Erythroblast (primary cell): ENCODE measurements around the gene OCLN.
"Not testable (repeated sequence)": the region's sequence is repeated elsewhere in the genome, so short reads cannot be mapped to it uniquely, and the experiment has no call there.

Source experiments
- DNase-seq, 2 experiments: peaks; one replicate each; lab custom pipeline; 2025; lab: John Stamatoyannopoulos, UW
- GATA1 ChIP-seq: IDR thresholded peaks from 2 replicates; pipeline ENCODE4 v1.6.1; 2011; ENCODE audit warnings: low read depth, mild to moderate bottlenecking, control low read depth, low read length, moderate library complexity
- POLR2A ChIP-seq: IDR thresholded peaks from 2 replicates; pipeline ENCODE4 v1.6.1; 2011; ENCODE audit warnings: mild to moderate bottlenecking, low read length

OCLN gene

GRCh38 chr5:69530561-69531405, 38.2 kb downstream of the OCLN start:
- no peak for DNase-seq
- TF ChIP-seq GATA1 (no peak), POLR2A (no peak)

- no peak for TF ChIP-seq GATA1
- TF ChIP-seq POLR2A = no peak
Observed at GRCh38 chr5:69531406-69531801, 38.8 kb downstream of the OCLN start.

GRCh38 chr5:69537911-69538310, 45.3 kb downstream of the OCLN start:
- not testable (repeated sequence) for DNase-seq

More at GRCh38 chr5:69531406-69531801, 38.8 kb downstream of the OCLN start:
- DNase-seq = no peak

- not testable (repeated sequence) for DNase-seq
Observed at GRCh38 chr5:69538735-69539134, 46.1 kb downstream of the OCLN start.

- DNase-seq = not testable (repeated sequence)
Observed at GRCh38 chr5:69541347-69541746, 48.8 kb downstream of the OCLN start.

GRCh38 chr5:69542838-69543618, 50.4 kb downstream of the OCLN start:
- not testable (repeated sequence) for DNase-seq

- DNase-seq = not testable (repeated sequence)
Observed at GRCh38 chr5:69544602-69545001, 52.0 kb downstream of the OCLN start.

- DNase-seq = not testable (repeated sequence)
- TF ChIP-seq POLR2A = peak; percentile 32
Observed at GRCh38 chr5:69559908-69560330, 67.3 kb downstream of the OCLN start, which contains the start of gene GTF2H2C. GTF2H2C (plus strand) TSS chr5:69560191; CDS start chr5:69565133, 4,942 bp downstream.

- DNase-seq = not testable (repeated sequence)
Observed at GRCh38 chr5:69560587-69561431, 68.2 kb downstream of the OCLN start.

- DNase-seq = not testable (repeated sequence)
Observed at GRCh38 chr5:69566172-69566571, 73.6 kb downstream of the OCLN start.

- DNase-seq = not testable (repeated sequence)
Observed at GRCh38 chr5:69568072-69568471, 75.5 kb downstream of the OCLN start.

- not testable (repeated sequence) for DNase-seq
Observed at GRCh38 chr5:69583356-69583755, 90.8 kb downstream of the OCLN start.

GRCh38 chr5:69596114-69596840, 103.7 kb downstream of the OCLN start:
- DNase-seq = not testable (repeated sequence)

- not testable (repeated sequence) for DNase-seq
Observed at GRCh38 chr5:69601947-69602346, 109.4 kb downstream of the OCLN start.

- not testable (repeated sequence) for DNase-seq
Observed at GRCh38 chr5:69606839-69607238, 114.2 kb downstream of the OCLN start.
